Uterus (tissue), 2 donors: ENCODE measurements around the gene AXDND1.
"Not testable (repeated sequence)": the region's sequence is repeated elsewhere in the genome, so short reads cannot be mapped to it uniquely, and the experiment has no call there.

Experiments
- CTCF ChIP-seq, 4 experiments: fragments of 200-600 bp in 2 of 4; fragments of 450-650 bp in 2 of 4; sonication (generic) in 2 of 4; IDR thresholded peaks; one replicate each; pipeline ENCODE4 v1.5.1; 2016 to 2019; ENCODE audit warnings: antibody characterized with exemption in 4 of 4, mild to moderate bottlenecking in 2 of 4, moderate library complexity in 1 of 4
- POLR2A ChIP-seq, 2 donors: fragments of 450-650 bp; IDR thresholded peaks; one replicate each; pipeline ENCODE4 v1.6.1; 2016; ENCODE audit warnings: antibody characterized with exemption in 2 of 2, mild to moderate bottlenecking in 1 of 2, moderate library complexity in 1 of 2

GRCh38 chr1:179465661-179466060 is 99.9 kb downstream of the AXDND1 start:
- TF ChIP-seq POLR2A, CTCF (IDR thresholded peaks at IDR 0.05): not testable (repeated sequence)
